CD4-positive, alpha-beta memory T cell (primary cell): ENCODE data around the gene NAB2. TPM values are rescaled to one million over a fixed set of nuclear protein-coding genes. Genes with fewer than 3 reads are reported as not detected.

Source experiments
- CTCF ChIA-PET: fragments of 350-600 bp; sonication (Branson Sonifier 250); formaldehyde crosslinking; loops from one replicate; lab custom pipeline; 2021; ENCODE audit warnings: inconsistent platforms; ENCODE audit not compliant: partially characterized antibody; lab: Charles Lee
- POLR2A ChIA-PET: fragments of 350-600 bp; sonication (Branson Sonifier 250); formaldehyde crosslinking; loops from one replicate; lab custom pipeline; 2021; ENCODE audit not compliant: partially characterized antibody; lab: Charles Lee
- DNase-seq, 5 donors: peaks; one replicate each; pipeline versions ENCODE4 v3.0.0 to v3.0.0-alpha.2; 2020 to 2022; ENCODE audit warnings: mixed read lengths in 1 of 5
- H3K27ac ChIP-seq: one replicate; pipeline ENCODE4 v1.7.0; 2013; ENCODE audit warnings: low read depth, low read length
- H3K27me3 ChIP-seq: 2 replicates; pipeline ENCODE4 v1.7.0; 2013; ENCODE audit warnings: mild to moderate bottlenecking, low read length, moderate library complexity; ENCODE audit not compliant: insufficient read depth
- H3K36me3 ChIP-seq: 2 replicates; pipeline ENCODE4 v1.7.0; 2013; ENCODE audit warnings: mild to moderate bottlenecking, low read length, moderate library complexity; ENCODE audit not compliant: insufficient read depth
- H3K4me1 ChIP-seq: 2 replicates; pipeline ENCODE4 v1.7.0; 2013; ENCODE audit warnings: mild to moderate bottlenecking, low read length, moderate library complexity; ENCODE audit not compliant: insufficient read depth
- H3K4me3 ChIP-seq, 2 donors: one replicate each; pipeline ENCODE4 v1.7.0; 2013; ENCODE audit warnings: low read length in 2 of 2, mild to moderate bottlenecking in 1 of 2
- H3K9me3 ChIP-seq, 2 donors: one replicate each; pipeline ENCODE4 v1.7.0; 2013; ENCODE audit warnings: low read length in 2 of 2, control low read depth in 1 of 2; ENCODE audit not compliant: control insufficient read depth in 1 of 2
- H3K27ac Mint-ChIP-seq, 7 donors: one replicate each; pipeline ENCODE4 v1.8.0; 2020 to 2021; ENCODE audit warnings: mixed read lengths in 7 of 7, mild to moderate bottlenecking in 6 of 7, inconsistent platforms in 3 of 7, moderate library complexity in 3 of 7
- H3K27me3 Mint-ChIP-seq, 2 donors: one replicate each; pipeline ENCODE4 v1.8.0; 2020 to 2021; ENCODE audit warnings: mixed read lengths in 2 of 2
- H3K36me3 Mint-ChIP-seq, 2 donors: one replicate each; pipeline ENCODE4 v1.8.0; 2020 to 2021; ENCODE audit warnings: mixed read lengths in 2 of 2, inconsistent platforms in 1 of 2, mild to moderate bottlenecking in 1 of 2
- H3K4me1 Mint-ChIP-seq, 4 donors: one replicate each; pipeline ENCODE4 v1.8.0; 2020 to 2021; ENCODE audit warnings: mixed read lengths in 4 of 4, mild to moderate bottlenecking in 1 of 4
- H3K4me3 Mint-ChIP-seq, 8 donors: one replicate each; pipeline ENCODE4 v1.8.0; 2020 to 2021; ENCODE audit warnings: mixed read lengths in 8 of 8, mild to moderate bottlenecking in 7 of 8, moderate library complexity in 6 of 8, inconsistent platforms in 3 of 8
- H3K9me3 Mint-ChIP-seq, 8 donors: one replicate each; pipeline ENCODE4 v1.8.0; 2020 to 2021; ENCODE audit warnings: mixed read lengths in 8 of 8, mild to moderate bottlenecking in 5 of 8, inconsistent platforms in 3 of 8, moderate library complexity in 1 of 8
- intact Hi-C: fragments of 100-400 bp; cut with micrococcal nuclease; formaldehyde crosslinking; loops from one replicate; pipeline ENCODE4 v1.15.1; 2023
- polyA plus RNA-seq, 2 donors: library from polyadenylated mRNA; unstranded; fragments of 300-500 nt; fragmentation: Illumina TruSeq; gene quantifications; one replicate each; pipeline ENCODE4 v1.2.3, GENCODE V29; 2021
- total RNA-seq, 2 experiments: library from RNA; stranded (reverse); gene quantifications; one replicate each; pipeline ENCODE4 v1.2.3, GENCODE V29; 2021

The NAB2 gene
- total and polyA plus RNA-seq, 4 experiments from 2014 or later, result 0.41 to 19.5 (median 9.6) TPM

DNA sequence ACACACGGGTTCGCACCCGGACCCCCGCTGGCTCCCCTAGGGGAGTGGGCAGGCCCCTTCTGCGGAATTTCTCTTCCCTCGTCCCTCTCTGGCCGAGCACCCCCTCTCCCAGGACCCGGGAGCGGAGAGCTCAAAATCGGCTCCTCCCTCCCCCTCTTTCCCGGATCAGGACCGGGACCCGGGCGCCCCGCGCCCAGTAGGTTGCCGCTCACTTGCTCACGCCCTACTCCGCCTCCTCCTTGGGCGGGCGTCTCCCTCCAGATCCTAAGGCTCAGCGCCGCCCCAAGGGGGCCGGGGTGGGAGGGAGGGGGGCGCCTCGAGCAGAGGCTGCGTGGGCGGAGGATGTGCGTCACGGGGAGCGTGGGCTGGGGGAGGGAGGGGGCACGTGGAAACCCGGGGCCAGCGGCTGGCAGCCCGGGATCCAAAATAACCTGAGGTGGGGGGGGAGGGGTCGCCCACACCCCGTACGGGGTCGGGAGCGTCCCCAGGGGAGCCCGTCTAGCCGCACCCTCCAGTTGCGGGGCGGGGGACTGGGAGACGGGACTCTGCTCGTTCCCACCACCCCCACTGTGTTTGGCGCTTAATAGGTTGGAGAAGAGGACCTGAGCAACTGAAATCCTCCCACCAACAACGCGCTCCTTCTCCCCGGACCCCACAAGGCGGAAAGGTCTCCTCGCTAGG lies 1.8 kb upstream of the NAB2 start:
- H3K4me3 Mint-ChIP-seq, result peak overlapping the region; percentile 90 to 98 (median 95)

DNA sequence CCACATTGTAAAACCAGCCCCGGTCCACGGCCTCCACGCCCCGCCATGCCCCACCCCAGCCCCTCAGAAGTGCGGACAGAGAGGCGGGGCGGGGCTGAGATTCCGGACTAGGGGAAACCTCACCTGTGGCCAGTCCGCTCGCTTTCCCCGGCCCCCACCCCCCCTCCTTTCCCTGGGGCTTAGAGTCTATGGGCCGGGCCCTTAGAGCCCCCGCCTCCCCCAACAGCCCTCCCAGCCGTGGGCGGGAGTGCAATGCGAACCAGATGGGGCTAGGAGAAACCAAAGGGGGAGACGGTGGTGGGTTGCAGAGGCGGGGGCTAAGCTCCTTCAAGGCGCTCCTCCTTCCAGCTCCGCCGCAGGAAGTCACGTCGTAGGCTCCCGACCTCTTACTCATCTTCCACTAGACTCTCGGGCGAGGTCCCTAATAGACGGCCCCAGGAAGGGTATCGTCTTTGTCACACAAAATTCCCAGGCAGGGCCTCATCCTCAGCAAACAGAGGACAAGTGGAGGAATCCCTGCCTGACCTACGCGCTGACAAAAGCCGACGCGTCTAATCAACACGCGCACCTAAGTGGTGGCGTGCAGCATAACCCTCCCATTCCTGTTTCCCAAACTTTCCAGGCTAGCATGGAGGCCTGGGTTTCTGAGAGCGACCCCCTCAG lies 1.1 kb upstream of the NAB2 start:
- no peaks in the 10 kb centered on the region for H3K9me3 Mint-ChIP-seq
- H3K27me3 ChIP-seq, result no peaks in the 10 kb centered on the region
- H3K4me1 ChIP-seq, result peaks cover 44% of the 10 kb centered on the region
- H3K4me3 Mint-ChIP-seq, result peak overlapping the region; percentile 90 to 98 (median 95)
- H3K27ac Mint-ChIP-seq, result peak overlapping the region; percentile 97 to 99 (median 98)
- H3K36me3 Mint-ChIP-seq, result peaks cover 0 to 34% of the 10 kb centered on the region in 2 donors
- H3K27ac ChIP-seq, result peak overlapping the region; percentile 97
- peaks cover 8% of the 10 kb centered on the region for H3K36me3 ChIP-seq
- intact Hi-C loops, result loop anchor here (1.0 to 5.0 kb wide), 6 partner anchors 10 to 759 kb away; partner anchors contain the start of genes CDK4, CTDSP2, NEMP1 and STAT6
- POLR2A ChIA-PET, result interaction anchor here (0.6 to 17.6 kb wide), 10 partner anchors 9 to 969 kb away, joined by 3 to 622 read pairs (median 8); partner anchors contain the start of genes GLI1, LRP1, NEMP1 and SHMT2
- CTCF ChIA-PET, result interaction anchor here (8.9 to 11.0 kb wide), 2 partner anchors 16 to 23 kb away, joined by 109 to 184 read pairs; partner anchors contain the start of gene STAT6
- no peaks in the 10 kb centered on the region for H3K9me3 ChIP-seq
- no peaks in the 10 kb centered on the region for H3K27me3 Mint-ChIP-seq
- DNase-seq, result peak; percentile 60 to 89 (median 63)
- peaks cover 35 to 69% (median 46%) of the 10 kb centered on the region in 4 donors for H3K4me1 Mint-ChIP-seq
- peak overlapping the region; percentile 90 to 91 for H3K4me3 ChIP-seq

More for the DNA sequence above, 1.8 kb upstream of the NAB2 start:
- Histone ChIP-seq H3K4me3 (peak overlapping the region; percentile 90 to 91), H3K9me3 (no peaks in the 10 kb centered on the region), H3K4me1 (peaks cover 37% of the 10 kb centered on the region), H3K27me3 (no peaks in the 10 kb centered on the region), H3K36me3 (peaks cover 3% of the 10 kb centered on the region), H3K27ac (peak overlapping the region; percentile 97)
- Mint-ChIP-seq H3K4me1 (peaks cover 30 to 63% (median 42%) of the 10 kb centered on the region in 4 donors), H3K36me3 (peaks cover 0 to 29% of the 10 kb centered on the region in 2 donors), H3K27me3 (no peaks in the 10 kb centered on the region), H3K27ac (peak overlapping the region; percentile 98 to 99 (median 99)), H3K9me3 (no peaks in the 10 kb centered on the region)
- intact Hi-C loops, result loop anchor here (1.0 to 5.0 kb wide), 4 partner anchors 23 to 760 kb away; partner anchors contain the start of genes CDK4 and CTDSP2
- peak; percentile 83 to 95 (median 84) for DNase-seq
- ChIA-PET CTCF (interaction anchor here (8.9 to 11.0 kb wide), 2 partner anchors 15 to 23 kb away, joined by 109 to 184 read pairs; partner anchors contain the start of gene STAT6), POLR2A (interaction anchor here (1.0 to 17.6 kb wide), 8 partner anchors 8 to 969 kb away, joined by 3 to 622 read pairs (median 20); partner anchors contain the start of genes NEMP1, STAT6 and ZC3H10)

DNA sequence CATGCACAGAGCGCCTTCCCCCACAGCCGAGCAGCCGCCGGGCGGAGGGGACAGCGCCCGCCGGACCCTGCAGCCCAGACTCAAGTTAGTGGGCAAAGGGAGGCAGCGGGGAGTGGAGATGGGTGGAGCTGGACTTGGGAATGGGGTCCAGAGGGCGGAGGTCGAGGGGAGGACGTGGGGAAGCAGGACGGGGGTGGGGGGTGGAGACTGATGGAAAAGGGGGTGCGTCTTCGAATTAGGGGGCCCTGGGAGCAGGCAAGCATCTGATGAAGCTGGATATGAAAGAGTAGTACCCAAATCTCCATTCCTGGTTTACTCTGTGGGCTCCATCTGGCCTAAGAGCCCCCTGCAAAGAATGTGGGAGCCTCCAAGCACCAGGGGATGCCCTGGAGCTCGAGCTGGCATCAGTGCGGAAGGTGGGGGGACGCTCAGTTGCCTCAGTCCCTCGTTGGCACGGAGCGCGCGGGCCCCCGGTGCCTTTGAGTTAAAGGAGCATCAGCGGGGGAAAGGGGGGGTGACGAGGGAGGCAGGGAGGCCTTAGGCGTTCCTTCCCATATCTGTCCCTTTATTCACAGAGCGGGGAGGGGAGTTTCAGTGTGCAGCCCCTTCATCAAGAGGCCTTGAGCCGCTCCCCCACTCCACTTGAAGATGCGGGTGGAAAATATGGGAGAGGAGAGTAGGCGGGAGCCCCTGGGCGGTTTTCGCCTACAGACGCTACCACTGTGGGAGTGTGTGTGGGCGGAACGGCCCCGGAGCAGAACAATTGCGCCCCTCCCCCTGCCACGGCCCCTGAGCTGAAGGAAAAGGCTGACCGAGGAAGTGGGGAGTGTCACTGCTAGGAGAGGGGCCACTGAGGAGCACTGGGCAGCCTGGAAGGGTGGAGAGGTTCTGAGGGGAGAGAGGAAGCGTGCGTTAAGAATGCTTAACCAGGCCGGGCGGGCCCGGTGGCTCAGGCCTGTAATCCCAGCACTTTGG lies 644 bp downstream of the NAB2 start:
- Histone ChIP-seq H3K9me3 (no peaks in the 10 kb centered on the region), H3K27ac (peak overlapping the region; percentile 53), H3K4me1 (peaks cover 62% of the 10 kb centered on the region), H3K4me3 (peak overlapping the region; percentile 67 to 76), H3K36me3 (peaks cover 12% of the 10 kb centered on the region), H3K27me3 (no peaks in the 10 kb centered on the region)
- peaks cover 44 to 84% (median 60%) of the 10 kb centered on the region in 4 donors for H3K4me1 Mint-ChIP-seq
- intact Hi-C loops, result loop anchor here (5.0 kb wide), 3 partner anchors 452 to 758 kb away; partner anchors contain the start of genes CDK4 and CTDSP2
- H3K4me3 Mint-ChIP-seq, result peak overlapping the region; percentile 92 to 95 (median 94)
- DNase-seq, result peak; percentile 26 to 53 (median 36)
- POLR2A ChIA-PET, result interaction anchor here (0.5 to 17.6 kb wide), 8 partner anchors 9 to 460 kb away, joined by 4 to 622 read pairs (median 22); partner anchors contain the start of genes BAZ2A, LRP1, NEMP1 and SHMT2
- peaks cover 0 to 39% of the 10 kb centered on the region in 2 donors for H3K36me3 Mint-ChIP-seq
- CTCF ChIA-PET, result interaction anchor here (0.6 to 11.0 kb wide), 5 partner anchors 9 to 158 kb away, joined by 3 to 184 read pairs (median 8); partner anchors contain the start of genes NEMP1 and STAT6
- H3K9me3 Mint-ChIP-seq, result no peaks in the 10 kb centered on the region
- H3K27me3 Mint-ChIP-seq, result no peaks in the 10 kb centered on the region
- H3K27ac Mint-ChIP-seq, result peak overlapping the region; percentile 85 to 96 (median 93)

DNA sequence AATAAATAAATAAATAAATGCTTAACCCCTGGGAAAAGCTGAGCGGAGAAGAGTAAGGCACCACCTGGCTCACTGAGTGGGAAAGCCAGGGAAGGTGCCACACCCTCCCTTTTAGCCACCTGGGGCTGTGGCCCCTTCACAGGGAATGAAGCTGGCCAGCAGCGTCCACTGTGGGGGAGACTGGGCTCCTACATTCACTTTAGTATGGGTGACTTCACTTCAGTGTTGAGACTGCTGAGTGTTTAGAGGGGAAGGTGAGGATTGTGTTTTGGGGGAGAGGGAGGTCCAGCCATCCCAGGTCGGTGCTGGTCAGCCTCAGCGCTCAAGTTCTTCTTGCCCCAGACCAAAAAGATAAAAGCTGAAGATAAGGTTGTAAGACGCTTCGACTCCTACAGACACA lies 1.6 kb downstream of the NAB2 start:
- peak in 1 of 5 donors; percentile 17 for DNase-seq
- Histone ChIP-seq H3K9me3 (no peaks in the 10 kb centered on the region), H3K27ac (peak overlapping the region; percentile 26), H3K27me3 (no peaks in the 10 kb centered on the region), H3K4me3 (no peak overlapping the region), H3K4me1 (peaks cover 66% of the 10 kb centered on the region), H3K36me3 (peaks cover 13% of the 10 kb centered on the region)
- intact Hi-C loops, result no loop called here
- Mint-ChIP-seq H3K27ac (peak overlapping the region; percentile 50 to 93 (median 87)), H3K4me1 (peaks cover 39 to 88% (median 58%) of the 10 kb centered on the region in 4 donors), H3K4me3 (peak overlapping the region; percentile 61 to 95 (median 81)), H3K9me3 (no peaks in the 10 kb centered on the region), H3K36me3 (peaks cover 0 to 45% of the 10 kb centered on the region in 2 donors), H3K27me3 (no peaks in the 10 kb centered on the region)
- ChIA-PET POLR2A (interaction anchor here (8.8 to 17.6 kb wide), 3 partner anchors 12 to 19 kb away, joined by 108 to 622 read pairs (median 154); partner anchors contain the start of genes NEMP1 and STAT6), CTCF (interaction anchor here (1.6 to 11.0 kb wide), 4 partner anchors 8 to 20 kb away, joined by 6 to 184 read pairs (median 58); partner anchors contain the start of genes NEMP1 and STAT6)

DNA sequence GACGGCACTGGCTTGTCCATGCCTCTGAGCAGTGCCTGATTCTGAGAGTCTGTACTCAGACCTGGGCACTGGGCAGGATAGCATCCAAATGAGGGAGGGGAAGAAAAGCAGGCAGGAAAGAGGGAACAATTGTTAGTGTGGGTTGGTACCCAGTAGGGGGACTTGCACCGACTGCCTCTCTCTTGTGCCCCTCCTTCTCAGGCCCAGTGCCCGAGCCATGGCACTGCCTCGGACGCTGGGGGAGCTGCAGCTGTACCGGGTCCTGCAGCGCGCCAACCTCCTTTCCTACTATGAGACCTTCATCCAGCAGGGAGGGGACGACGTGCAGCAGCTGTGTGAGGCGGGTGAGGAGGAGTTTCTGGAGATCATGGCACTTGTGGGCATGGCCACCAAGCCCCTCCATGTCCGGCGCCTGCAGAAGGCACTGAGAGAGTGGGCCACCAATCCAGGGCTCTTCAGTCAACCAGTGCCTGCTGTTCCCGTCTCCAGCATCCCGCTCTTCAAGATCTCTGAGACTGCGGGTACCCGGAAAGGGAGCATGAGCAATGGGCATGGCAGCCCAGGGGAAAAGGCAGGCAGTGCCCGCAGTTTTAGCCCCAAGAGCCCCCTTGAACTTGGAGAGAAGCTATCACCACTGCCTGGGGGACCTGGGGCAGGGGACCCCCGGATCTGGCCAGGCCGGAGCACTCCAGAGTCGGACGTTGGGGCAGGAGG lies 2.2 kb downstream of the NAB2 start:
- DNase-seq, result peak in 1 of 5 donors; percentile 11
- Mint-ChIP-seq H3K36me3 (peaks cover 2 to 50% of the 10 kb centered on the region in 2 donors), H3K27ac (peak overlapping the region in 6 of 7 donors; percentile 50 to 93 (median 88)), H3K4me3 (peak overlapping the region; percentile 61 to 95 (median 81)), H3K4me1 (peaks cover 35 to 86% (median 52%) of the 10 kb centered on the region in 4 donors), H3K27me3 (no peaks in the 10 kb centered on the region), H3K9me3 (no peaks in the 10 kb centered on the region)
- Histone ChIP-seq H3K36me3 (peaks cover 17% of the 10 kb centered on the region), H3K27ac (peak overlapping the region; percentile 26), H3K4me1 (peaks cover 60% of the 10 kb centered on the region), H3K9me3 (no peaks in the 10 kb centered on the region), H3K27me3 (no peaks in the 10 kb centered on the region), H3K4me3 (no peak overlapping the region)
- ChIA-PET CTCF (interaction anchor here (1.4 to 11.0 kb wide), 8 partner anchors 8 to 80 kb away, joined by 4 to 184 read pairs (median 10); partner anchors contain the start of genes NEMP1 and STAT6), POLR2A (interaction anchor here (1.0 to 17.6 kb wide), 5 partner anchors 10 to 27 kb away, joined by 3 to 622 read pairs (median 108); partner anchors contain the start of genes NEMP1 and STAT6)
- intact Hi-C loops, result no loop called here
